ENCODE measurements around the gene INCA1.
"Not testable (repeated sequence)": the region's sequence is repeated elsewhere in the genome, so short reads cannot be mapped to it uniquely, and the experiment has no call there.

The INCA1 gene

DNA sequence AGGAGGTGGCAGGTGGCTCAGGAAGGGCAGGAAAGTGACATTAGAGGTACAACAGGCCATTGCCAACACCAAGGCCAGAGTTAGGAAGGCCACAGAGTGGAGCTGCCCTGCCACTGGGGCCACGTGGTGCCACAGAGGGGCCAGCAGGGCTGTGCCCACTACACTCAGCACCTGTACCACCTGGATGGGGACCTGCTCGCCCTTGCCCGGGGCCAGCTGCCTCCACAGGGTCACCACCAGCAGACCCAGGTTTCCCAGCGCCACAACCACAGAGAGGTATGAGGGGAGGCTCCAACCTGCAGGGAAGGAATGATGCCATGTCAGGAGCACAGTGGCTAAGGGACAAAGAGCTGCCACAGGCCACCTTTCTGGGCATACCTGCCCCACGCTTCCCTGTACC, 36.7 kb upstream of the INCA1 start:
- no peak overlapping the region for H3K27ac ChIP-seq
- TF ChIP-seq, protein P1, sequence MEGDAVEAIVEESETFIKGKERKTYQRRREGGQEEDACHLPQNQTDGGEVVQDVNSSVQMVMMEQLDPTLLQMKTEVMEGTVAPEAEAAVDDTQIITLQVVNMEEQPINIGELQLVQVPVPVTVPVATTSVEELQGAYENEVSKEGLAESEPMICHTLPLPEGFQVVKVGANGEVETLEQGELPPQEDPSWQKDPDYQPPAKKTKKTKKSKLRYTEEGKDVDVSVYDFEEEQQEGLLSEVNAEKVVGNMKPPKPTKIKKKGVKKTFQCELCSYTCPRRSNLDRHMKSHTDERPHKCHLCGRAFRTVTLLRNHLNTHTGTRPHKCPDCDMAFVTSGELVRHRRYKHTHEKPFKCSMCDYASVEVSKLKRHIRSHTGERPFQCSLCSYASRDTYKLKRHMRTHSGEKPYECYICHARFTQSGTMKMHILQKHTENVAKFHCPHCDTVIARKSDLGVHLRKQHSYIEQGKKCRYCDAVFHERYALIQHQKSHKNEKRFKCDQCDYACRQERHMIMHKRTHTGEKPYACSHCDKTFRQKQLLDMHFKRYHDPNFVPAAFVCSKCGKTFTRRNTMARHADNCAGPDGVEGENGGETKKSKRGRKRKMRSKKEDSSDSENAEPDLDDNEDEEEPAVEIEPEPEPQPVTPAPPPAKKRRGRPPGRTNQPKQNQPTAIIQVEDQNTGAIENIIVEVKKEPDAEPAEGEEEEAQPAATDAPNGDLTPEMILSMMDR (conservative IDR thresholded peaks at IDR 0.05) = no peak

DNA sequence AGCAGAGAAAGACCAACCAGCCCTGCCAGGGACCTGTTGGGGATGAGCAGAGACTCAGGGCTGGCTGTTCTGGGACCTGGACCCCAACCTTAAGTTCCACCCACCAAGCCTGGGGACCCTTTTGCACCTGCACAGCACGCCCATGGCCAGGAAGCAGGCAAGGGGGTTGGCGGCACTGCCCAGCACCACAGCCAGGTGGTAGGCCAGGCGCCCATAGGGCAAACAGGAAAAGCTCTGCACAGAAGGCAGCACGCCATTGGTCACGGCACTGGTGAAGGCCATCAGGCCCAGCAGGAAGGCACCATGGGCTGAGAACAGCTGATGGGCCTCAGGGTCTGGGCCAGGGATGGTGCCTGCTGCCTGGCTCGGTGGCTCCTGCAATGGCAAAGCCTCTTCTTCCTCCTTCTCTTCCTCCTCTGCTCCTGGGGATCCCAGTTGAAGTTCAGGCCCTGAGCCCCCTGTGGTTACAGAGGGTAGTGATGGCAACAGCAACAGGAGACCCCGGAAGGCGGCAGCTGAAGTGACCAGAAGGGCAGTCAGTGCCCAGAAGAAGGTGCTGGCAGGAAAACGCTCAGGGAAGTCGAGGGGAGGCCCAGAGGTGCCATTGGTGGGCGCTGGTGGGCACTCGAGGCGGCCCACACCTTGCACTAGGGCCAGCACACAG, 36.2 kb upstream of the INCA1 start:
- H3K27ac ChIP-seq = no peak overlapping the region
- TF ChIP-seq, protein P1 (conservative IDR thresholded peaks at IDR 0.05) = no peak

DNA sequence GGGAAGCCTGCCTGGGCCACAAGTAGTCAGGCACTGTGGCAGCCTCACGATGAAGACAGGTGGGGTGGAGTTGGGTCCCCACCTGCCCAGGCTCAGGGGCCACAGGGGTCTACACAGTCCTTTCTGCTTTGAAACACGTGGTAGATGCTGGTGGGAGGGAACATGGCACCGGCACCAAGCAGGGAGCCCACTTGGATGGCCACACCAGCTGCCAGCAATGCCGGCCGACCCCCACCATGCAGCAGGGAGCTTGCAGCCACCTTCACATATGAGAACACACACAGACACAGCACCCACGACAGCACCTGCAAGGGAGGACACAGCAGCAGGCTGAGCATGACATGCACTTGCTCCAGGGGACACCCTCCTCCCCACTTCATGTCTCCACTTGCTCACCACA, 35.5 kb upstream of the INCA1 start:
- H3K27ac ChIP-seq = no peak overlapping the region
- TF ChIP-seq, protein P1 (conservative IDR thresholded peaks at IDR 0.05) = no peak

DNA sequence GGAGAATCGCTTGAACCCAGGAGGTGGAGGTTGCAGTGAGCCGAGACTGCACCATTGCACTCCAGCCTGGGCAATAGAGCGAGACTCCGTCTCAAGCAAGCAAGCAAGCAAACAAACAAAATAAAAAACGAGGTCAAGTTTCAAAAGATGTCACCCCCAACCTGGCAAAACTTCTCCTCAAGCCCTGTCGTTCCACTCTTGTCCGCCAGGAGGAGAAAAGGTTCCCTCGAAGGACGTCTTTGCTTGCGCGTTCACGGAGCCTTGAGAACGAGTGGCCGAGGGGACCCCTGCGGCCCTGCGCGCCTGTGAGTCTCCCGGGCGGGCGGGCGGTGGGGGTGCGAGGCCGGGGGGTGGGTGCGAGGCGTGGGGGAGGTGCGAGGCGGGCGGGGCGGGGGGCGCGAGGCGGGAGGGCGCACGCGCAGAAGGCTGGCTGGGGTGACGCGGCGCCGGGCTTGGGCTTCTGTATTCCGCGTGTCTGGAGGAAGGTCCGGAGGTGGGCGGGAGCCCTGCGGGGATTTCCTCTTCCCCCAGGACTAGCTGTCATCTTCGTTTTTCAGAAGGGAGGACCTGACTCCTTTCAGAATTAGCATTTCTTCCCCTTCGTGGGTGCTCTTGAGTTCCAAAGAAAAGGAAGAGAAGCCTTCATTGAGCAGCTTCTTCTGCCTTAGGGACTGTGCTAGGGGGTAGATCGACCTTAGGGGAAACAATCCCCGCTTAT, 34.2 kb upstream of the INCA1 start:
- TF ChIP-seq, protein P1 (conservative IDR thresholded peaks at IDR 0.05) = peak; percentile 66
- peak overlapping the region; percentile 34; the same call in 1 of the 2 replicates for H3K27ac ChIP-seq

DNA sequence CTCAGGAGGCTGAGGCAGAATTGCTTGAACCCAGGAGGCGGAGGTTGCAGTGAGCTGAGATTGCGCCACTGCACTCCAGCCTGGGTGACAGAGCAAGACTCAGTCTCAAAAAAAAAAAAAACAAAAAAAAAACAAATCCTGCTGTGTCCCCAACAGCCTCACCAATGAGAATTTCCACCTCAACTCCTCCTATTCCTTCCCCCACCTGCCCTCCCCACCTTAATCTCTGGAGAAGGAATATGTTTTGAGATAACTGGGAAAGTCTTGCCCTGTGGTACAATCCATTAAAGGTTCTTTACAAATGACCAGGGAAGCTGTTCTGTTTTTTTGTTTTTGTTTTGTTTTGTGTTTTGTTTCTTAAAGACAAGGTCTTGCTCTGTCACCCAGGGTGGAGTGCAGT, 32.8 kb upstream of the INCA1 start:
- not testable (repeated sequence) for H3K27ac ChIP-seq

DNA sequence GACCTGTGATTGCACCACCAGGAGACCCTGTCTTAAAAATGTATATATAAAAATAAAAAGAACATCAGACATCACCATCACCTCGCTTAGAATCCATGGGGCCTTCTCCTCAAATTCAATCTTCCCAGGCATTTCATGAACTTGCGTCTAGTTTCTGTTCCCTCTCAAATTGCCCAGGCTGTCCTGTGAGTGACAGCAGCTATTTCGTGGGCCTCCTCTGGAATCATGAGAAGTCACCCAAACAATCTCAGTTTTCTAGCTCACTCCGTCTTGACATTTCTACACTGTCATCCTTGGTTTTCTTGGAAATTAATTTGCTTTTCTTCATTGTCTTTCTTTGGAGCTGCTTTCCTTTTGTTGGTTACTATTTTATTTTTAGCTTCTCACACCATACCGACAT, 30.6 kb upstream of the INCA1 start:
- TF ChIP-seq, protein P1 (conservative IDR thresholded peaks at IDR 0.05) = no peak

DNA sequence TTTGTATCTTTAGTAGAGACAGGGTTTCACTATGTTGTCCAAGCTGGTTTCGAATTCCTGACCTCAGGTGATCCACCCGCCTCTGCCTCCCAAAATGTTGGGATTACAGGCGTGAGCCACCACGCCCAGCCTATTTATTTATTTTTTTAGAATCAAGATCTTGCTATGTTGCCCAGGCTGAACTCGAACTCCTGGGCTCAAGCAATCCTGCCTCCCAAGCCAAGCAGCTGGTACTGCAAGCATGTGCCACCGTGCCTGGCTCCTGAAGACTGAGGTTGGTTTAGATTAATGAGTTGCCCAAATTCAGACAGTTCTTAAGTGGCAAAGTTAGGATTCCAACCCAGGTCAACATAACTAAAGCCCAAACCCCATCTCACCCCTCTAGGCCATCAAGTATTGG, 30.0 kb upstream of the INCA1 start:
- TF ChIP-seq, protein P1 (conservative IDR thresholded peaks at IDR 0.05) = no peak
- H3K27ac ChIP-seq = no peak overlapping the region

More for the DNA sequence above, 30.6 kb upstream of the INCA1 start:
- no peak overlapping the region for H3K27ac ChIP-seq

DNA sequence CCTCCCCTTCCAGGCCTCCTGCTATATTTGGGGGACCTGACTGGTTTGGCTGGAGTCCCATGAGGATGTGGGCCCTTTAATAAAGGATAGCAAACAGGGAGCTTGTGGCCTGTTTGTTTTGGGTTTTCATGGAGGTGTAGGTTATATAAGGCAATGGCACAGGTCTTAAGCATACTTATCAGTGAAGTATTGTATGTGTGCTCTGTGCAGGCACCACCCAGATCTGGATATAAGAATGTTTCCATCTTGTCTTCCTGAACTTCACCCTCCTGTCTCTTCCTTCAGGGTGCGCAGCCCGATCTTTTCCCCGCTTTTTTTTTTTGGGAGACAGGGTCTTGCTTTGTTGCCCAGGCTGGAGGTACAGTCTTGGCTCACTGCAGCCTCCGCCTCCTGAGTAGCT, 27.3 kb upstream of the INCA1 start:
- TF ChIP-seq, protein P1 (conservative IDR thresholded peaks at IDR 0.05) = no peak
- no peak overlapping the region for H3K27ac ChIP-seq

Data from VCaP (cell line).